Testis (tissue), 2 donors: ENCODE measurements around the gene IL32.

Source experiments
- CTCF ChIP-seq, 3 experiments: fragments of 450-650 bp in 2 of 3; fragments of 200-600 bp in 1 of 3; sonication (generic) in 1 of 3; IDR thresholded peaks; one replicate each; pipeline ENCODE4 v1.5.1; 2016 to 2019; ENCODE audit warnings: antibody characterized with exemption in 3 of 3, mild to moderate bottlenecking in 2 of 3, moderate library complexity in 1 of 3
- POLR2A ChIP-seq: fragments of 450-650 bp; IDR thresholded peaks from one replicate; pipeline ENCODE4 v1.6.1; 2017; ENCODE audit warnings: antibody characterized with exemption, mild to moderate bottlenecking, moderate library complexity

GRCh38 chr16:3092501-3092941 is 27.1 kb downstream of the IL32 start:
- no peak for TF ChIP-seq CTCF (IDR thresholded peaks at IDR 0.05)
- no peak for TF ChIP-seq POLR2A
